ENCODE results near the gene KRTAP5-2. TPM values are rescaled to one million over a fixed set of nuclear protein-coding genes. Genes with fewer than 3 reads are reported as not detected.
A peak's percentile ranks its signal among the peaks of the same experiment; 100 is the strongest.

Gene KRTAP5-2
- total RNA-seq, 4 donors from 2014 or later = not detected

GRCh38 chr11:1554981-1555712 is 42.9 kb downstream of the KRTAP5-2 start:
- ATAC-seq (ENCODE audit: low FRiP score) = no peak
- DNase-seq (ENCODE audit: low spot score) = no peak
- TF ChIP-seq CTCF (IDR thresholded peaks at IDR 0.05) = no peak

- no peak for DNase-seq (ENCODE audit: low spot score)
- no peak for ATAC-seq (ENCODE audit: low FRiP score)
- no peak for TF ChIP-seq CTCF (IDR thresholded peaks at IDR 0.05)
Observed at GRCh38 chr11:1553808-1554594, 44.1 kb downstream of the KRTAP5-2 start.

GRCh38 chr11:1549338-1550330 is 48.5 kb downstream of the KRTAP5-2 start:
- ATAC-seq (ENCODE audit: low FRiP score) (no peak), DNase-seq (ENCODE audit: low spot score) (no peak)
- no peak for TF ChIP-seq CTCF (IDR thresholded peaks at IDR 0.05)

GRCh38 chr11:1548221-1549070 is 49.6 kb downstream of the KRTAP5-2 start:
- ATAC-seq (ENCODE audit: low FRiP score) (peak; percentile 35), DNase-seq (ENCODE audit: low spot score) (no peak)
- TF ChIP-seq CTCF (IDR thresholded peaks at IDR 0.05) = no peak

- DNase-seq (ENCODE audit: low spot score) = no peak
- no peak for TF ChIP-seq CTCF (IDR thresholded peaks at IDR 0.05)
- ATAC-seq (ENCODE audit: low FRiP score) = no peak
Observed at GRCh38 chr11:1547467-1548098, 50.5 kb downstream of the KRTAP5-2 start.

Other genes starting within 250 kb of the KRTAP5-2 start
- gene BRSK2, start 208.4 kb downstream of the KRTAP5-2 start, total RNA-seq = 1 to 10 TPM in 1 of 4 donors, under 1 TPM in 2, not detected in 1; 0.72 to 1.6 (median 0.82) TPM
- 10 to 100 TPM; 27.3 to 64.9 (median 34.1) TPM for gene MOB2, start 111.5 kb downstream of the KRTAP5-2 start, total RNA-seq
- 1 to 10 TPM in 3 of 4 donors, under 1 TPM in 1; 0.47 to 5.6 (median 4.0) TPM for gene DUSP8, start 26.0 kb downstream of the KRTAP5-2 start, total RNA-seq
- not detected for gene KRTAP5-1, start 13.0 kb downstream of the KRTAP5-2 start, total RNA-seq
- not detected for gene KRTAP5-3, start 10.2 kb upstream of the KRTAP5-2 start, total RNA-seq
- not detected for gene KRTAP5-4, start 23.8 kb upstream of the KRTAP5-2 start, total RNA-seq
- not detected for gene KRTAP5-5, start 31.5 kb upstream of the KRTAP5-2 start, total RNA-seq
- gene KRTAP5-6, start 98.9 kb upstream of the KRTAP5-2 start, total RNA-seq = not detected
- 1 to 10 TPM in 3 of 4 donors, under 1 TPM in 1; 0.79 to 2.3 (median 1.6) TPM for gene IFITM10, start 152.3 kb upstream of the KRTAP5-2 start, total RNA-seq
- 1,000 to 10,000 TPM in 1 of 4 donors, 100 to 1,000 TPM in 3; 359 to 1,165 (median 624) TPM for gene CTSD, start 165.6 kb upstream of the KRTAP5-2 start, total RNA-seq
- not detected for gene SYT8, start 236.7 kb upstream of the KRTAP5-2 start, total RNA-seq
- 1 to 10 TPM in 3 of 4 donors, not detected in 1; 1.4 to 3.7 (median 2.4) TPM for gene TNNI2, start 240.7 kb upstream of the KRTAP5-2 start, total RNA-seq